Measurements from ENCODE around the gene PNP. TPM values are rescaled to one million over a fixed set of nuclear protein-coding genes. Genes with fewer than 3 reads are reported as not detected.
A peak's percentile ranks its signal among the peaks of the same experiment; 100 is the strongest.
"Not testable (repeated sequence)": the region's sequence is repeated elsewhere in the genome, so short reads cannot be mapped to it uniquely, and the experiment has no call there.

The PNP gene
- total RNA-seq, 1 donor from 2014 or later: 149 TPM

DNA sequence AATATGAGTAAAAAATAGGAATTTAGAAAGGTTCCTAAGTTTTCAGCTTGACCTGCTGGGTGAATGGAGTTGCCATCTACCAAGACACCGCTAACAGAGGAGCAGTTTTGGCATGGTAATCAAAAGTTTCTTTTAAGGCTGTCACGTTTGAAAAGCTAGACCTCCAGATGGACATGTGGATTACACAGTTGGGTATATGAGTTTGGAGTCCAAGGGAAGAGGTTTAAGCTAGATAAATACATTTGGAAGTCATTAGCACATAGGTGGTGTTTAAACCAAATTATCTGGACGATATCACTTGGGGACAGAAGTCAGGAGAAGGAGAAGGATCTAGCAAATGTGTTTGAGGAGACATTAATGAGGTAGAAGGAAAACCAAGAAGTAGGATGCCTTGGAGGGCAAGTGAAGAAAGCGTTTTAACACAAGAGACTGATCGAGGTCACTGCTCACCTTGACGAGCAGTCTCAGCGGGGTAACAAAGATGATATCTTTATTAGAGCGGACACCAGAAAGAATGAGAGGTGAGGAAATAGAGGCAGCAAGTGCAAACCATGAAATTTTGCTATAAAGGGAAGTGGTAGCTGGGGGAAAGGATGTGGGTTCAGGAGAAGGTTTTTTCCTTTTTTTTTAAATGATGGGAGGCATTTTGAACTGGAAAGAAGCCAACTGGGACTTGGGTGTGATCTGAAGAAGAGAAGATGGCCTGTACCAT, 17.6 kb downstream of the PNP start:
- Mint-ChIP-seq H3K36me3 (ENCODE audit: low read depth) (no peaks in the 10 kb centered on the region), H3K27me3 (ENCODE audit: insufficient read depth) (peaks cover 2% of the 10 kb centered on the region), H3K4me3 (no peak overlapping the region), H3K27ac (no peak overlapping the region), H3K9me3 (no peaks in the 10 kb centered on the region), H3K4me1 (ENCODE audit: low read depth) (peaks cover 47% of the 10 kb centered on the region)
- intact Hi-C loops (cut with micrococcal nuclease): no loop called here
- no peak for DNase-seq (ENCODE audit: low spot score)

DNA sequence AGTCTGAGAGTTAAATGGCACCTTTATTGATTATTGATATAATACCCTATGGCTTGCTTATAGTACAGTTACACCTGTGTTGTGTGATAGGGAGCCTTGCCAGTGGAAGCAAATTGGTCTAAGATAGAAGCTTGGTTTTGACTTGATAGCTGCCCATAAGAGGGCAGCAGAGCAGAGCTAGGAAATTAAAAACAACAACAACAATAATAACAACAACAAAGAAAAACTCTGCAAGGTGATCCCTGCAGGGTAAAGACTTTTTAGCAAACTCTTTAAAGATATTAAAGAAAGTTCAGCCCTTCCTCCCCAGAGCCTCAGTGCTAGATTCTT, 18.2 kb downstream of the PNP start:
- Mint-ChIP-seq H3K36me3 (ENCODE audit: low read depth) (no peaks in the 10 kb centered on the region), H3K27me3 (ENCODE audit: insufficient read depth) (peaks cover 2% of the 10 kb centered on the region), H3K4me1 (ENCODE audit: low read depth) (peaks cover 47% of the 10 kb centered on the region), H3K9me3 (no peaks in the 10 kb centered on the region), H3K27ac (no peak overlapping the region), H3K4me3 (no peak overlapping the region)
- DNase-seq (ENCODE audit: low spot score): no peak
- intact Hi-C loops (cut with micrococcal nuclease): no loop called here

DNA sequence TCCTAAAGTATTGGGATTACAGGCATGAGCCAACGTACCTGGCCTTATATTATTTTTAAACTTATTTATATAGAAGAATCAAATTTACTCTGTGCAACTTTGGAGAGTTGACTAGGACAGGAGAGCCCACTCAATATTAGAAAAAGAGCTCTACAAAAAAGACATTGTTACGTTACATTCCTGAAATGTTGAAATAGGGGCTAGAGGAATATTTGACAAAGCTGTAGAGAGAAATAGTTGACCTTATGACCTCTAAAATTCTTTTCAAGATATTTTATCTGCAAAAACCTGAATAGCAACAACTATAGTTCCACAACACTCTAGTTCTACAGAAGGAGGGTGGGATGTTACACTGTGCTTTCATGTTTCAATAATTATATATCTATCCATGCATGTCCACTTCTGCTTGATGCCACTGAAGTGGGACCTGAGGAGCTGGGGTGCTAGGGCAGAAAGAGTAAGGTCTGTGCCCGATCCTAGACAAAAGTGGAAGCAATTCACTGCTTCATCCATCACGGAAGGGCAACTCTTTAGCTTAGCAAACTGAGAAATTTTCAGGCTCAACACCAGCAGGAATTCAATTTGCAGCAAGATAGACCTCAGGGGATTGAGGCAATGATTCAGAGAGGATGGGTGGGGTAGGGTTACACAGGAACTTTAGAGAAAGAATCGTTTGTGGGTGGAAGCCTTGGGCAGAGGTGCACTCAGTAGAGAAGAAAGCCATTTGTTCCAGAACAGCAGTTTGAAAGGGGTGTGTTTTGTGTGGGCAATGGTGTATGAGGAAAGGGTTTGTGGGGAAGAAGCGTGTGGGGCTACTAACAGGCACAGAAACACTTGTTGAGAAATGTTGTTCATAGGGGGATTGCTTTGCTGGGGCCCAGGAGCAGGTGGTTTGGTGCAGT, 20.1 kb downstream of the PNP start:
- Mint-ChIP-seq H3K4me3 (peak overlapping the region; percentile 19), H3K4me1 (ENCODE audit: low read depth) (peaks cover 54% of the 10 kb centered on the region), H3K9me3 (no peaks in the 10 kb centered on the region), H3K27me3 (ENCODE audit: insufficient read depth) (no peaks in the 10 kb centered on the region), H3K27ac (peak overlapping the region; percentile 54), H3K36me3 (ENCODE audit: low read depth) (peaks cover 2% of the 10 kb centered on the region)
- intact Hi-C loops (cut with micrococcal nuclease): no loop called here
- no peak for DNase-seq (ENCODE audit: low spot score)

DNA sequence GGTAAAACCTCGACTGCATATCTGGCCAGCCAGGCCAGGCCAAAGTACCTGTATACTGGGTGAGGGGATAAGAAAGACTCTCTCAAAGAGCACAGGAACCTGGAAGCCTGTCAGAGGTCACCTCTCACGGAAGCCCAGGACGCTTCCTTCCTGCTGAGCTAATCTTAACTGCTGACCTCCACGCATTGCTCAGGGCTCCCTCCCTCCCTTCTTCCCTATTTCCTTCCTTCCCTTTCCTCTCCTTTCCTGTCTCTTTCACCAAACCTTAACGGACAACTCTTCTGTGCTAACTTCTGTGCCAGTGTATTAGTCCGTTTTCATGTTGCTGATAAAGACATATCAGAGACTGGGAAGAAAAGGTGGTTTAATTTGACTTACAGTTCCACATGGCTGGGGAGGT, 21.4 kb downstream of the PNP start:
- Mint-ChIP-seq H3K4me3 (no peak overlapping the region), H3K4me1 (ENCODE audit: low read depth) (peaks cover 63% of the 10 kb centered on the region), H3K9me3 (peaks cover 6% of the 10 kb centered on the region), H3K27ac (peak overlapping the region; percentile 40), H3K27me3 (ENCODE audit: insufficient read depth) (no peaks in the 10 kb centered on the region), H3K36me3 (ENCODE audit: low read depth) (peaks cover 2% of the 10 kb centered on the region)
- DNase-seq (ENCODE audit: low spot score): no peak
- intact Hi-C loops (cut with micrococcal nuclease): no loop called here

DNA sequence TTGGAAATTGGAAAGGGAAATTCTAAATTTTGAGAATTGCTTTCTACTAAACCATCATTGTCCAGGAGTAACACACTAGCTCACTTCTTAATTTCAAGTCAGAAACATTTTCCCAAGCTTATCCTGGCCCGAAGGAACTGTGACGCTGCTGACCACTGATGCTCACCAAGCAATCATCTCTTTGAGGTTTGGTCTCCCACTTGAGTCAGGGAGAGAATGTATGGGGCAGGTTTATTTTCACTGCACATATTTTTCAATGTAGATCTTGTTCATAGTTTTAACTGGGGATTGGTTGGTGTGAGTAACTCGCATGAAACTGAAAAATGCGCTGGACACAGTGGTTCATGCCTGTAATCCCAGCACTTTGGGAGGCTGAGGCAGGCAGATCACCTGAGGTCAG, 23.3 kb downstream of the PNP start:
- no peak overlapping the region for H3K27ac Mint-ChIP-seq
- H3K4me1 Mint-ChIP-seq (ENCODE audit: low read depth): peaks cover 58% of the 10 kb centered on the region
- peaks cover 6% of the 10 kb centered on the region for H3K9me3 Mint-ChIP-seq
- no peak for DNase-seq (ENCODE audit: low spot score)
- no peak overlapping the region for H3K4me3 Mint-ChIP-seq
- H3K27me3 Mint-ChIP-seq (ENCODE audit: insufficient read depth): no peaks in the 10 kb centered on the region
- intact Hi-C loops (cut with micrococcal nuclease): no loop called here
- H3K36me3 Mint-ChIP-seq (ENCODE audit: low read depth): peaks cover 2% of the 10 kb centered on the region

DNA sequence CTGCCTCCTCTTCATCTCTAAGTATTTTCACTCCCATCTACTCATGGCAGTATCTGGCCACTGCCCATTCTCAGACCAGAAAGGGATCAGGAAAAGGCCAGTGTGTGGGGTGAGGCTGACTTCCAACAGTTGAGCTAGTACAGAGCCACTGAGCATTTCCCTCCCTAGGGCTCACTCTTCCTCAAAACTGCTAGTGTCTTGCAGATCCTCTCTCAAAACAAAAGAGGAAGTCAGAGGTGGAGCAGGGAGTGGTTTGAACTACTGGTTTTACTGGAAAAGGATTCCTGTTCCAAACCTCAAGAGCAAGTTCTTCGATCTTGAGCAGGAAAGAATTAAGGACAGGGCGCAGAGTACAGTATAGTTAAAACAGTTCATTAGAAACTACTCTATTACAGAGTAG, 24.4 kb downstream of the PNP start:
- H3K27me3 Mint-ChIP-seq (ENCODE audit: insufficient read depth): no peaks in the 10 kb centered on the region
- no peak overlapping the region for H3K27ac Mint-ChIP-seq
- H3K36me3 Mint-ChIP-seq (ENCODE audit: low read depth): peaks cover 2% of the 10 kb centered on the region
- H3K4me1 Mint-ChIP-seq (ENCODE audit: low read depth): peaks cover 50% of the 10 kb centered on the region
- intact Hi-C loops (cut with micrococcal nuclease): no loop called here
- H3K4me3 Mint-ChIP-seq: no peak overlapping the region
- peaks cover 6% of the 10 kb centered on the region for H3K9me3 Mint-ChIP-seq
- no peak for DNase-seq (ENCODE audit: low spot score)

DNA sequence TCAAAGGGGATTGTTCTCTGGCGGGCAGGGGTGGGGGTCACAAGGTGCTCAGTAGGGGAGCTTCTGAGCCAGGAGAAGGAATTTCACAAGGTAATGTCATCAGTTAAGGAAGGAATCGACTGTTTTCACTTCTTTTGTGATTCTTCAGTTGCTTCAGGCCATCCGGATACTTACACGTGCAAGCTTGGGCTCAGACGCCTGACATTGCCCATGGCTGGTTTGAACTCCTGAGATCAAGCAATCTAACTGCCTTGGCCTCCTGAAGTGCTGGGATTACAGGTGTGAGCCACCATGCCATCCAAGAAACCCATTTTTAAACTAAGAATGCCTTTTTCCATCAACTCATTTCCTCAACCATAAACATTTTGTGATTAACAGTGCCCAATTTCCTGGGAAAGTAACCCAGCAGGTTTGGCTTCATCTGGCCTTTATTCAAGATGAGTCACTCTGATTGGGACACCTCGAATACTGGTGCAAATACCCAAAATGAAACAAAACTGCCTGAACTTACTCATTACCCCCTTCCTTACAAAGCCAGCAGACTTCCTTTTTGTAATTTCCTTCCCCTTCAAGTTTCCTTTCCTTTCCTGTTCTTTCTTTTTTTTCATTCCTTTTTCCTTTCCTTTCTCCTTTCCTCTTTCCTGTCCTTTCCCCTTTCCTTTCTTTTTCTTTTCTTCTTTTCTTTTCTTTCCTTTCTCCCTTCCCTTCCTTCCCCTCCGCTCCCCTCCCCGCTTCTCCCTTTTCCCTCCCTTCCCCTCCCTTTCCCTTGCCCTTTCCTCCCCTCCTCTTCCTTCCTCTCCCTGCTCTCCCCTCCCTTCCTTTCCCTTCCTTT, 25.9 kb downstream of the PNP start:
- Mint-ChIP-seq H3K4me3 (no peak overlapping the region), H3K27ac (peak overlapping the region; percentile 58), H3K9me3 (peaks cover 6% of the 10 kb centered on the region), H3K27me3 (ENCODE audit: insufficient read depth) (no peaks in the 10 kb centered on the region), H3K36me3 (ENCODE audit: low read depth) (peaks cover 2% of the 10 kb centered on the region), H3K4me1 (ENCODE audit: low read depth) (peaks cover 38% of the 10 kb centered on the region)
- intact Hi-C loops (cut with micrococcal nuclease): no loop called here
- DNase-seq (ENCODE audit: low spot score): no peak

DNA sequence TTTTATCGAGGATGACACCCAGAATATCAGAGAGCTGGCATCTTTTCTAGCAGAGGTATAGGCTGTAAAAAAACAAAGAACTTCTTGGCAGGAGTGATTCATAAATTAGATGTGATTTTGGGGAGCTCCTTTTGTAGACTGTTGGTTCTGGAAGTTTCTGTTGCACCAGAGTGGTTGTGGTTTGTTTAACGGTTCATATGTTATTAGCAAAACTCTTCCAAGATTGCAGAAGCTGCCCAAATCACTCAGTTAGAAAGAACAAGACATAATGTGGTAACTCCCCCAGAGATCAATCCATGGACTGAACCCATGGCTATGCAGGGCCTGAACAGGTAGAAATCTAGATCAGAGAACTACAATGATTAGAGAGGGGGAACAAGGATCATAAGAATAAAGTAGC, 29.4 kb downstream of the PNP start:
- intact Hi-C loops (cut with micrococcal nuclease): no loop called here
- H3K27me3 Mint-ChIP-seq (ENCODE audit: insufficient read depth): peaks cover 2% of the 10 kb centered on the region
- no peak for DNase-seq (ENCODE audit: low spot score)
- H3K4me1 Mint-ChIP-seq (ENCODE audit: low read depth): peaks cover 17% of the 10 kb centered on the region
- no peak overlapping the region for H3K4me3 Mint-ChIP-seq
- H3K36me3 Mint-ChIP-seq (ENCODE audit: low read depth): peaks cover under 1% of the 10 kb centered on the region
- peaks cover 6% of the 10 kb centered on the region for H3K9me3 Mint-ChIP-seq
- H3K27ac Mint-ChIP-seq: no peak overlapping the region

DNA sequence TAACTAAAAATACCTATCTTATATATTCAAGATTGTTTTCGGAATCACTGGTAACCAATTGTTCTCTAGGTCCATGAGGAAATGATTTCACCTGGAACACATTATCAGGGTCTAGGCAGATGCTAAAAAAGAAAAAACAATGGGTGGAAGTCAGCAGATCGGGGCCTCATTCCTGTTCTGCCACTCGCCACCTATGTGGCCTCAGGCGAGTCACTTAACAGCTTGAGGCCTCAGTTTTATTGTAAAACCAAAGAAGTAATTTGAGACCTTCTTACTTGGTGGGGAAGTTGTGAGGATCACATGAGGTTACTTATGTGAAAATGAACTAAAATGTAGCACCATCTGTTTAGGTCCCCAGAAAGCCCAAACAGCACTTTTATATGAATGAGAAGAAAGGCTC, 29.9 kb downstream of the PNP start:
- H3K27me3 Mint-ChIP-seq (ENCODE audit: insufficient read depth): peaks cover 3% of the 10 kb centered on the region
- no peak for DNase-seq (ENCODE audit: low spot score)
- intact Hi-C loops (cut with micrococcal nuclease): no loop called here
- H3K4me1 Mint-ChIP-seq (ENCODE audit: low read depth): peaks cover 14% of the 10 kb centered on the region
- no peak overlapping the region for H3K4me3 Mint-ChIP-seq
- peaks cover 6% of the 10 kb centered on the region for H3K9me3 Mint-ChIP-seq
- no peak overlapping the region for H3K27ac Mint-ChIP-seq
- no peaks in the 10 kb centered on the region for H3K36me3 Mint-ChIP-seq (ENCODE audit: low read depth)

DNA sequence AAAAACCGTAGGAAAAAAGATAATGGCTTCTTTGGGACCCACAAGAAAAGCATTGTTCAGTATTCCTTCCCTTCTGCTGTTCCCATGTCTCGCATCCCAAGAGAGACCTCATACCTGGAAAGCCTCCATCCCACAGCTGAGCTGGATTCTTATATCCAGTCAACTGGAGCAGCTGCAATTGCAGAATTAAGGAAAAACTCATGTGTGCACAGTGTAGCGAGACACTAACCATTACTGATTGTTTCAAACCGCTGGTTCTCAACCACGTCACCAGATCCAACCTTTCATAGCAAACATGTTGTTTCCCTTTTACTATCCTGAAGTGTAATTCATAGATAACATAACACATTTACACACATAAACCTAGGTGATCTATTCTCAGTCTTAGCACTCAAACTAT, 30.7 kb downstream of the PNP start:
- Mint-ChIP-seq H3K27me3 (ENCODE audit: insufficient read depth) (peaks cover 3% of the 10 kb centered on the region), H3K4me3 (no peak overlapping the region), H3K4me1 (ENCODE audit: low read depth) (peaks cover 12% of the 10 kb centered on the region), H3K9me3 (peaks cover 5% of the 10 kb centered on the region), H3K27ac (no peak overlapping the region), H3K36me3 (ENCODE audit: low read depth) (no peaks in the 10 kb centered on the region)
- DNase-seq (ENCODE audit: low spot score): no peak
- intact Hi-C loops (cut with micrococcal nuclease): no loop called here

DNA sequence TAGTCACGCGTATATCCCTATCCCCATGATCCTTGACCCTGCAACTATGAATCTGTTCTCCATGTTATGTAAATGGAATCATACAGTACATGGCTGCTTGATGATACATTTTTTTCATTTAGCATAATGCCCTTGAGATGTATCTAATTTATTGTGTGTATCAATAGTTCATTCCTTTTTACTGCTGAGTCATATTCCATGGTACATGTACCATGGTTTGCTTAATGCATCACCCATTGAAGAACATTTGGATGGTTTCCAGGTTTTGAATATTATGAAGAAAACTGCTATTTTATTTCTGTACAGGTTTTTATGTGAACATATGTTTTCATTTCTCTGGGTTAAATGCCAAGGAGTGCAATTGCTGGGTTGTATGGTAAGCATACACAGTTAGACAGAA, 32.1 kb downstream of the PNP start:
- H3K36me3 Mint-ChIP-seq (ENCODE audit: low read depth): no peaks in the 10 kb centered on the region
- no peaks in the 10 kb centered on the region for H3K4me1 Mint-ChIP-seq (ENCODE audit: low read depth)
- H3K9me3 Mint-ChIP-seq: no peaks in the 10 kb centered on the region
- H3K27me3 Mint-ChIP-seq (ENCODE audit: insufficient read depth): peaks cover 3% of the 10 kb centered on the region
- intact Hi-C loops (cut with micrococcal nuclease): no loop called here
- H3K4me3 Mint-ChIP-seq: no peak overlapping the region
- H3K27ac Mint-ChIP-seq: no peak overlapping the region
- DNase-seq (ENCODE audit: low spot score): no peak

DNA sequence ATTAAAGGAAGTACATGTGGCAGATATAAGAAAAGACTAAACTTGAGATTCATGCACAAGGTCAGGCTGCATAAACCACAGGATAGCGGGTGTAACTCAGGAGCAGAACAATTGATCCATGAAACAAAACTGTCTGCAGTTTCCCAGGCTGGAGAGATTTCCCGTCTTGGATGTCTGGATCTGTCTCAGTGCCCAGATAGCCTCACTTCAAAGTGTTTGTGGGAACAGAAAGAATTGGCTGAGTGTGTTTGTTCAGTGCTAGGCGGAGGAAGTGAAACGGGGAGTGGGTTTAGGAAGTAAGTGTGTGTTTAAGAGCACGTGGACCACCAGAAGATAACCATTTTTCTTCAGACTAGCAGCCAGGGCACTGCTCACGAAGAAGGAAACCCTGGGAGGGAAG, 34.7 kb downstream of the PNP start:
- H3K36me3 Mint-ChIP-seq (ENCODE audit: low read depth): no peaks in the 10 kb centered on the region
- no peak for DNase-seq (ENCODE audit: low spot score)
- no peak overlapping the region for H3K27ac Mint-ChIP-seq
- peaks cover 3% of the 10 kb centered on the region for H3K27me3 Mint-ChIP-seq (ENCODE audit: insufficient read depth)
- intact Hi-C loops (cut with micrococcal nuclease): no loop called here
- no peaks in the 10 kb centered on the region for H3K9me3 Mint-ChIP-seq
- H3K4me3 Mint-ChIP-seq: no peak overlapping the region
- H3K4me1 Mint-ChIP-seq (ENCODE audit: low read depth): no peaks in the 10 kb centered on the region

DNA sequence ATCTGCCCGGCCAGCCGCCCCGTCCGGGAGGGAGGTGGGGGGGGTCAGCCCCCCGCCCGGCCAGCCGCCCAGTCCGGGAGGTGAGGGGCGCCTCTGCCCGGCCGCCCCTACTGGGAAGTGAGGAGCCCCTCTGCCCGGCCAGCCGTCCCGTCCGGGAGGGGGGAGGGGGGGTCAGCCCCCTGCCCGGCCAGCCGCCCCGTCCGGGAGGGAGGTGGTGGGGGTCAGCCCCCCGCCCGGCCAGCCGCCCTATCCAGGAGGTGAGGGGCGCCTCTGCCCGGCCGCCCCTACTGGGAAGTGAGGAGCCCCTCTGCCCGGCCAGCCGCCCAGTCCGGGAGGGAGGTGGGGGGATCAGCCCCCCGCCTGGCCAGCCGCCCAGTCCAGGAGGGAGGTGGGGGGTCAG, 37.1 kb downstream of the PNP start:
- H3K27ac Mint-ChIP-seq; H3K4me1 Mint-ChIP-seq (ENCODE audit: low read depth); H3K27me3 Mint-ChIP-seq (ENCODE audit: insufficient read depth); H3K4me3 Mint-ChIP-seq; H3K36me3 Mint-ChIP-seq (ENCODE audit: low read depth); DNase-seq (ENCODE audit: low spot score); H3K9me3 Mint-ChIP-seq; intact Hi-C loops (cut with micrococcal nuclease): not testable (repeated sequence)
